Neutrophil (primary cell): ENCODE data around the gene SEMA3A.

ENCODE experiments used
- H3K27ac ChIP-seq: fragments of 200-600 bp; sonication (generic); 2 replicates; pipeline ENCODE4 v1.5.1; 2016; ENCODE audit warnings: mild to moderate bottlenecking, moderate library complexity
- H3K27me3 ChIP-seq: fragments of 200-600 bp; sonication (generic); 2 replicates; pipeline ENCODE4 v1.6.0; 2016; ENCODE audit warnings: mild to moderate bottlenecking
- H3K36me3 ChIP-seq: fragments of 200-600 bp; sonication (generic); 2 replicates; pipeline ENCODE4 v1.5.1; 2017
- H3K4me1 ChIP-seq, 2 experiments: fragments of 200-600 bp in 1 of 2; sonication (generic) in 1 of 2; 1 replicate in 1 of 2; 2 replicates in 1 of 2; pipeline versions ENCODE4 v1.5.1 to v1.6.1; 2013 to 2016; ENCODE audit warnings: low read depth in 1 of 2, low read length in 1 of 2, mild to moderate bottlenecking in 1 of 2, moderate library complexity in 1 of 2; ENCODE audit not compliant: control insufficient read depth in 1 of 2, insufficient read depth in 1 of 2
- H3K4me3 ChIP-seq, 2 experiments: fragments of 200-600 bp in 1 of 2; sonication (generic) in 1 of 2; 1 replicate in 1 of 2; 2 replicates in 1 of 2; pipeline ENCODE4 v1.5.1; 2013 to 2016; ENCODE audit warnings: low read depth in 1 of 2, low read length in 1 of 2, mild to moderate bottlenecking in 1 of 2, moderate library complexity in 1 of 2
- H3K9me3 ChIP-seq: fragments of 200-600 bp; sonication (generic); 2 replicates; pipeline ENCODE4 v1.5.1; 2016
- TF ChIP-seq, protein P1 (sequence below): fragments of 200-600 bp; sonication (generic); IDR thresholded peaks from 2 replicates; pipeline ENCODE4 v1.5.1; 2016; ENCODE audit warnings: antibody characterized with exemption

The SEMA3A gene

DNA sequence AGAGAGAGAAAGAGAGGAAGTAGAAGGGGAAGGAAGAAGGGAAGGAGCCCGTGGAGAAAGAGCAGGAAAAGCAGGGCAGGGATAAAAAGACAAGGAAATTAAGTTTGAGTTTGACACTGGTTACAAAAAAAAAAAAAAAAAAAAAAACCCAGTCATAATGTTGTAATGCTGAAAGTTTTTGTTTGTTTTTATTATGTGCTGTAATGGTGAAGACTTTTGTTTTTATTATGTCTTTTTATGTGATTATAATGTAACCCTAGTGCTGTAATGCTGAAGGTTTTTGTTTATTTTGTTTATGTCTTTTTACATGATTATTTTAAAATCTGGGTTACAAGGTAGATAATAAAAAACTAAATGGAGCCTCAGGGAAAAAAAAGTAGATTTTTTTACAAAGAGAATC, 184.8 kb downstream of the SEMA3A start:
- H3K9me3 ChIP-seq, result no peaks in the 10 kb centered on the region
- TF ChIP-seq, protein P1, sequence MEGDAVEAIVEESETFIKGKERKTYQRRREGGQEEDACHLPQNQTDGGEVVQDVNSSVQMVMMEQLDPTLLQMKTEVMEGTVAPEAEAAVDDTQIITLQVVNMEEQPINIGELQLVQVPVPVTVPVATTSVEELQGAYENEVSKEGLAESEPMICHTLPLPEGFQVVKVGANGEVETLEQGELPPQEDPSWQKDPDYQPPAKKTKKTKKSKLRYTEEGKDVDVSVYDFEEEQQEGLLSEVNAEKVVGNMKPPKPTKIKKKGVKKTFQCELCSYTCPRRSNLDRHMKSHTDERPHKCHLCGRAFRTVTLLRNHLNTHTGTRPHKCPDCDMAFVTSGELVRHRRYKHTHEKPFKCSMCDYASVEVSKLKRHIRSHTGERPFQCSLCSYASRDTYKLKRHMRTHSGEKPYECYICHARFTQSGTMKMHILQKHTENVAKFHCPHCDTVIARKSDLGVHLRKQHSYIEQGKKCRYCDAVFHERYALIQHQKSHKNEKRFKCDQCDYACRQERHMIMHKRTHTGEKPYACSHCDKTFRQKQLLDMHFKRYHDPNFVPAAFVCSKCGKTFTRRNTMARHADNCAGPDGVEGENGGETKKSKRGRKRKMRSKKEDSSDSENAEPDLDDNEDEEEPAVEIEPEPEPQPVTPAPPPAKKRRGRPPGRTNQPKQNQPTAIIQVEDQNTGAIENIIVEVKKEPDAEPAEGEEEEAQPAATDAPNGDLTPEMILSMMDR, result no peak

DNA sequence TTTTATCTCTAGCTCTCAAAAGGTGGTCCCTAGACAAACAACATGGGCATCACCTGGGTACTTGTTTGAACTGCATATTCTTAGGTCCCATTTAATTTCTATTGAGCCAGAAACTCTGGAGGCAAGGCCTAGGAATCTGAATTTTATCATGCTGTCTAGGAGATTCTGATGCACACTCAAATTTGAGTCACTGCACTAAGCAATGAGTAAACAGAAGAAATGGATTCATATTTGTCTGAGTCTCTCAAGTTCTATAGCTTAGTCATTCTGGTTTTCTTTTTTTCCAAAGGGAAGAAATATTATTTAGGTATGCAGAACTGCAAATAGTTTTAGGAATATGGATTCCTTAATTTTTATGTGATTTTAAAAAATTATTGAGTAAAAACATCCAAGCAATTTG, 185.5 kb downstream of the SEMA3A start:
- Histone ChIP-seq H3K4me1 (no peaks in the 10 kb centered on the region), H3K27ac (no peak overlapping the region), H3K4me3 (no peak overlapping the region), H3K9me3 (no peaks in the 10 kb centered on the region), H3K36me3 (no peaks in the 10 kb centered on the region), H3K27me3 (no peaks in the 10 kb centered on the region)
- TF ChIP-seq, protein P1, result no peak

More for the DNA sequence above, 184.8 kb downstream of the SEMA3A start:
- no peaks in the 10 kb centered on the region for H3K4me1 ChIP-seq
- no peaks in the 10 kb centered on the region for H3K36me3 ChIP-seq
- H3K27me3 ChIP-seq, result no peaks in the 10 kb centered on the region
- H3K4me3 ChIP-seq, result no peak overlapping the region
- no peak overlapping the region for H3K27ac ChIP-seq

DNA sequence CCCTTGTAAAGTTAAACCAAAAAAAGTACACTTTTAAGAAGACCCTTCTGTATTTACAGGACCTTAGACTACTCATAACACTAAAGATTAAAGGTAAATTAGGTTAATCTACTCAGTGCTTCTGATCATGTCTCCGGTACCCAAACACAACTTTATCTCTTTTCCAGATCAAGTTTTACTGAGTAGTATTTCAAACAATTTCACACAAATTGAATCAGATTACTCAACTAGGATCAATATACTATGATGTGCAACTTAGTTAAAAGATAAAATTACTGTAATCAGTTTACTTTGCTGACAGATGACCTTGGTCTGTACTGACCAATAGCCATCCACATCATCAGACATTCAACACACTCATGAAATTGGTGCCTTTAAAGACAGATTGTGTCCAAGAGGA, 191.4 kb downstream of the SEMA3A start:
- Histone ChIP-seq H3K36me3 (no peaks in the 10 kb centered on the region), H3K4me3 (no peak overlapping the region), H3K9me3 (no peaks in the 10 kb centered on the region), H3K27ac (no peak overlapping the region), H3K4me1 (no peaks in the 10 kb centered on the region), H3K27me3 (no peaks in the 10 kb centered on the region)
- TF ChIP-seq, protein P1, result no peak

DNA sequence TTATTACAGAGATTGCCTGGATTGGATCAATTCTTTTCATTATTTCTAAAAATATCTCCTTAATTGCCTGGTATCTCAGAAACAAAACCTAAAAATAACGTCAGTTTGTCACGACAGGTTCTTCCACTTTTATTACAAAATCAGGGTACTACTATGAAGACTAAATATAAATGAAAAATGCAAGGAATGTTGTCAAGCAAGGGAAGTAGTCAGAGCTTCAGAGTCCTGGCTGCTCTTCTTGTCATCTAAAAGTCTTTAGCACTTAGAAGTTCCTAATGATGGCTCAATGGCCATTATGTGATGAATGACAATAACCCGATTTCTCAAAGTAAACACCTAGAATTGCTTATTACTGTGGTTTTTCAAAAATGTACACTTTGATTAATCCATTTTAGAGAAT, 192.2 kb downstream of the SEMA3A start:
- Histone ChIP-seq H3K27me3 (no peaks in the 10 kb centered on the region), H3K27ac (no peak overlapping the region), H3K4me3 (no peak overlapping the region), H3K4me1 (no peaks in the 10 kb centered on the region), H3K9me3 (no peaks in the 10 kb centered on the region), H3K36me3 (no peaks in the 10 kb centered on the region)
- TF ChIP-seq, protein P1, result no peak

DNA sequence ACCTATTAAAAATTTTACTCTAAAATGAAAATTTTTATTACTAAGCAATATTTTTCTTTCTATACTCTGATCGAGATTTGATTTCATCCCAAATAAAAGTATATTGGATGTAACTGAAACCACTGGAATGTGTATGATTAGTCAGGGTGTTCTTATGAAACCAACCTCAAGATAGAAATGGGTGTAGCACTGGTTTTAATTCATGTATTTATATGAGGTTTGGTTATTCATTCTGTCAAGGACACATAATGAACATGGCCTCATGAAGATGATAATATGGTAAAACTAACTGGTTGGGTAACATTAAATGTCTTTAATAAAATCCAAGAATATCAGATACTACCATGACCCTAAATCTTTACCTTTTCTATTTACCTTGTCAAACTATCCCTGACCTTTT, 197.7 kb downstream of the SEMA3A start:
- Histone ChIP-seq H3K27ac (no peak overlapping the region), H3K4me1 (no peaks in the 10 kb centered on the region), H3K9me3 (no peaks in the 10 kb centered on the region), H3K4me3 (no peak overlapping the region), H3K27me3 (no peaks in the 10 kb centered on the region), H3K36me3 (no peaks in the 10 kb centered on the region)
- TF ChIP-seq, protein P1, result no peak

DNA sequence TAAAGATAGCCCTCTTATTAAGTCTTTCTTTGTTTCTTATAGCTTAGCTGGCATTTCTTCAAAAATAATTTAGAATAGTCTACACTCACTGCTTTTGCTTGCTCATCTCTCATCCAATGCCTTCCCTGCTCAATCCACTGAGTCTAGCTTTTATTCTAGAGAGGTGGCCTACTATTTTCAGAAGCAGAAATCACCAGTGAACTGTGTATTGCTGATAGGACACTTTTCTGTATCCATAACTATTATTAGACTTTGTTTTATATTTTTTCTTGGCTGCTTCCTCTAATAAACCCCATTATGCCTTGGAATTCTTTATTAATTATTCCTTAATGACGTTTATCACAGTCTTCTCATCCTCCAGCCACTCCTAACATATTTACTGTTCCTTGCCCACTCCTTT, 206.8 kb downstream of the SEMA3A start:
- no peak overlapping the region for H3K27ac ChIP-seq
- no peaks in the 10 kb centered on the region for H3K27me3 ChIP-seq
- H3K4me3 ChIP-seq, result no peak overlapping the region
- no peaks in the 10 kb centered on the region for H3K36me3 ChIP-seq
- no peaks in the 10 kb centered on the region for H3K9me3 ChIP-seq
- TF ChIP-seq, protein P1, result no peak
- no peaks in the 10 kb centered on the region for H3K4me1 ChIP-seq
